HG03175 (cell line): ENCODE data around the gene HSP90B1.

Experiments used
- ATAC-seq: cut with Tn5 transposase; IDR thresholded peaks from one replicate; pipeline ENCODE4 v1.9.1; 2021; ENCODE audit warnings: mild to moderate bottlenecking, moderate library complexity; ENCODE audit not compliant: unreplicated experiment

The HSP90B1 gene

DNA sequence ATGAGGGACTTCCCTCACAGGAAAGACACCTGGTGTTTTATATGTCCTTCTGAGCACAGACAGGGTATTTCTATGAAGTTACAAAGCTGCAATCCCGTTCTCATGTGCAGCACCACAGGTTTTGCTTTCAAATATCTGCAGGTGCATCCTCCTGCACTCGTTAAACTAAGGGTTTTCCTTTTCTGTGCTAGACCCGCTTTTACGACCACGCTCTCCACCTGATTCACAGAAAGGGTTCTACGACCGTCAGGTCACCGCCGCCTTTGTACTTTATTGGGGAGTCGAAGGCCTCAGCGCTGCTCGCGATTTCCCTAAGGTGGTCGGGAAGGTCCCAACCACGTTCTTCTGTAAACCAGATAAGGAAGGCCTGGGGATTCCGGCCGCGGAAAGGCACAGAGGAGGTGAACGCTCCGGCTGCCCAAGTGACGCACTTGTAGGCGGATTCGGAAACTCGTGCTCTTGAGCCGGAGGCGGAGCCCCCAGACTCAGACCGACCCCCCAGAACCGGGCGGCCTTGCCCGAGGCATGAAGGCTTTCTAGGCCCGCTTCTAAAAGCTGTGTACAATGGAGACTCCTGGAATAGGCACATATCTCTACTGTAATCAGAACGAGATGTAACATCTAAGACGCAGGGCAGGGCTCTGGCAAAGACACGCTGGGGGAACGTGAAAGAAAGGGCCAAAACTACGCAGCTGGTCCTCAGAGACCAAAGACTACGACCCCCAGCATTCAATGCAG, 995 bp upstream of the HSP90B1 start:
- ATAC-seq = peak; percentile 25

DNA sequence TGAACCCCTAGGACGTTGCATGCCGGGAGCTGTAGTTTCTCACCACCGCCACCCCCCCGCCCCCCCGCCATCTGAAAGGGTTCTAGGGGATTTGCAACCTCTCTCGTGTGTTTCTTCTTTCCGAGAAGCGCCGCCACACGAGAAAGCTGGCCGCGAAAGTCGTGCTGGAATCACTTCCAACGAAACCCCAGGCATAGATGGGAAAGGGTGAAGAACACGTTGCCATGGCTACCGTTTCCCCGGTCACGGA, 501 bp upstream of the HSP90B1 start:
- no peak for ATAC-seq

DNA sequence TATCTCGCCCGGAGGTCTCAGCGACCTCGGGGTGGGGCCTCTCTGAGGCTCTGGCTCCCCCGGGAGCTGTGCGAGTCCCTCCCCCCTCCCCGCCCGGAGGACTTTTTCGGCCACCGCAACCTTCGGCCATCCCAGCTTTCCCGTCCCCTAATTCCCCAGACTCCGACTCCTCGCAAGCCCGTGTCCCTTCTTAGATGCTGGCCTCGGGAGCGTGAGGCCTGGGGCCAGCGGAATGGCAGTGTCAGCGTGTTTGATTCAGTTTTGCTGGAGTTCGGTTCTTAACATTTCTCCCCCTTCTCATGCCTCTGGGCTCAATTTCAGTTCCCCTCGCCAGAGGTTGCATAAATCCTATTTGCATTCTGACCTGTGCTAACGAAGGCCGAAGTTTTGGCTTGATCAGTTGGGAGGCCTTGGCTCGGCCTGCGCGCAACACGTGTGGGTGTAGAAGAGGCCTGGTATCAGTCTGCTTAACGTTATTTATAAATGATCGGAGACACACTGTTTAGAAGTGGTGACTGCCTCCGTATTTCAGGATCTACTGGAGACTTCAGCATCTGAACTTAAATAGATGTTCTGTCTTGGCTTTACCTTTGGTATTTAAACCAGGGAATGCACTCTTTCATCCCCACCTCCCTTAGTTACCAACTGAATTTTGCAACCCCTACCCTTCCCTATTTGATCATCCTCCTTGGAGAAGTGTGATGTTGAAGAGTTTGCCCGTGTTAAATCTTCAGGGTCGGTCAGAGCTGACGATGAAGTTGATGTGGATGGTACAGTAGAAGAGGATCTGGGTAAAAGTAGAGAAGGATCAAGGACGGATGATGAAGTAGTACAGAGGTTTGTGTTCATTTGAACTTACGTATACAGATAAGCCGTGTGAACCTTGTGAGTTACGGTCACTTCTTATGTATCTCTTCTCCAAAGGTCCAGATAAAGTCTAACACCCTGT, 851 bp downstream of the HSP90B1 start:
- ATAC-seq = no peak

GRCh38 chr12:103933237-103933636, 3.0 kb downstream of the HSP90B1 start:
- ATAC-seq = no peak

DNA sequence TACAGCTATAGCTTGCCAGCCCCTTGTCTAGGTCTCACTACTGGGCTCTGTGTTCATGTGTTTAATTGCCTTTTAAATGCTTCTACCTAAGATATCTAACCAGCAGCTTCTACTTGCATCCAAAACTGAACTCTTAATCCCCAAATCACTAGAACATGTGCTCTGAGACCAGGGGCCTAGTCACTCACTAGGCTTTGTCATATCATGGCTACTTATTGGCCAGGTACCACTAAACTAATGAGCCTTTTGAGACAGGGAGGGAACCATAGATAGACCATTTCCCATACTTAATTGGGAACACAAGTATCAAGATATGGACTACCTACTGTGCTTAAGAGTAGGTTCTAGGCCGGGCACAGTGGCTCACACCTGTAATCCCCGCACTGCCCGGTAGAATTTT, 6.5 kb downstream of the HSP90B1 start:
- ATAC-seq = no peak

GRCh38 chr12:103944964-103945363, 14.8 kb downstream of the HSP90B1 start:
- ATAC-seq = no peak

DNA sequence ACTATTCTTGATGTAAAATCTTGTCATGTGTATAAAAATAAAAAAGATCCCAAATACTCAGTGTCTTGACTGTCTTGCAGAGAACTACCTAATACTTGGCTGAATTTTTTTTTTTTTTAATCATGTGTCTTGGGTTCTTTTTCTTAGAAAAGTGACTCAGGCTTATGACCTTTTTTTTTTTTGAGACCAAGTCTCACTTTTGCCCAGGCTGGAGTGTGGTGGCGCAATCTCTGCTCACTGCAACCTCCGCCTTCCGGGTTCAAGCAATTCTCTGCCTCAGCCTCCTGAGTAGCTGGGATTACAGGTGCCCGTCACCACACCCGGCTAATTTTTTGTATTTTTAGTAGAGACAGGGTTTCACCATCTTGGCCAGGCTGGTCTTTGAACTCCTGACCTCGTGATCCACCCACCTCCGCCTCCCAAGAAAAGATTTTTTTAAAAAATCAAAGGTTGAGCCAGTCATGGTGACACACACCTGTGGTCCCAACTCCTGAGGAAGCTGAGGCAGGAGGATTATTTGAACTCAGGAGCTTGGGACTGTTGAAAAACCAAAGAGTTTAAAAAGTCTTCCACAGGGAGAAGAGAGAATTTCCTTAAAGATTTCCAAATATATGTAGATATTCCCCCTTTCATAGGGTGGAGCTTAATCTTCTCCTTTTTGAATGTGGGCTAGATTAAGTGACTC, 17.8 kb downstream of the HSP90B1 start:
- ATAC-seq = no peak

DNA sequence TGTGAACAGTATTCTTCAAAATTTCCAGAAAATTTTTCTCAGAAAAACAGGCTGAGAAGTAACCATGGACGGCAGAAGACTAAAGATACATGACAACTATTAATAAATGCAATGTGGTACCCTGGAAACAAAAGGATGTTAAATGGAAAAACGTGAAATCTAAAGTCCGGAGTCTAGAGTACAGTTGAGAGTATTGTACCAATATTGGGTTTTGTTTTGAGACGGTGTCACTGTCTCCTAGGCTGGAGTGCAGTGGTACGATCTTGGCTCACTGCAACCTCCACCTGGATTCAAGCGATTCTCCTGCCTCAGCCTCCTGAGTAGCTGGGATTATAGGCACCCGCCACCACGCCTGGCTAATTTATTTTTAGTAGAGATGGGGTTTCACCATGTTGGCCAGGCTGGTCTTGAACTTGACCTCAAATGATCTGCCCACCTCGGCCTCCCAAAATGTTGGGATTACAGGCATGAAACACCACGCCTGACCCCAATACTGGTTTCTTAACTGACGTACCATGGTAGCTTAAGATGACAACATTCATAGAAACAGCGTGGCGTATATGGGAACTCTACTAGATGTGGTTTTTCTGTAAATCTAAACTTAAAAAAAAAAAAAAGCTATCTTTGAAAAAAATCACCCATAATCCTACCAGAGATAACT, 18.7 kb downstream of the HSP90B1 start:
- ATAC-seq = no peak

DNA sequence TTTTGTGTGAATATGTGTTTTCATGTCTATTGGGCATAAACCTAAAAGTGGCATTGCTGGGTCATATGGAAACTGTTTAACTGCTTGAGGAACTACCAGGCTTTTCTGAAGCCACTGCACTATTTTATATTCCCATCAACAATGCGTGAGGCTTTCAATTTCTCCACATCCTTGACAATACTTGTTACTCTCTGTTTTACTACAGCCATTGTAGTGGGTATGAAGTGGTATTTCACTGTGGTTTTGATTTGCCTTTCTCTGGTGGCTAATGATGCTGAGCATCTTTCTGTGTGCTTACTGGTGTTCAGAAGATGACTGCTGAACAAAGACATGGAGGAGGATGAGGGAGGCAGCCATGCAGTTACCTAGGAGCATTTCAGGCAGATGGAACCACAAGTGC, 22.3 kb downstream of the HSP90B1 start:
- no peak for ATAC-seq

GRCh38 chr12:103955811-103956508, 25.8 kb downstream of the HSP90B1 start:
- ATAC-seq = no peak

DNA sequence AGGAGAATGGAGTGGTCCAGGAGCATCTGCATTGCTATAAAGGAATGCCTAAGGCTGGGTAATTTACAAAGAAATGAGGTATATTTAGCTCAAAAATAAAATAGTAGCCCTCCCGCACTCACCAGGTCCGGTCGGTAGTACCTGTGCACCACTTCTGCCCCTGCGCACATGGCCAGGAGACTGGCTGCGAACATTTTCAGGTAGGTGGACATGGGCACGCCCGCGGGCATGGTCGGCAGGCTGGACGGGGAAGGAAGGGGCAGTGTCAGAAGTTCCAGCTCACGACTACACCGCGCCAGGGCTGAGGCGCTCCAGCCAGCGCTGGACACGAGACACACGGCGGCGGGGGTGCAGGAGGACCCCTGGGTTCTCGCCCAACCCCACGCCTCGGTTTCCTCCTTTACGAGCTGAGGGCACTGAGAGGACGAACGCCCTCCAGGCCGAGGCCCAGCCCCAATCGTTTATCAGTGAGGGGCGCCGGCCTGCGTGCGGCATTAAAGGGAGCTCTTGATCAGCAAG, 26.4 kb downstream of the HSP90B1 start:
- no peak for ATAC-seq

DNA sequence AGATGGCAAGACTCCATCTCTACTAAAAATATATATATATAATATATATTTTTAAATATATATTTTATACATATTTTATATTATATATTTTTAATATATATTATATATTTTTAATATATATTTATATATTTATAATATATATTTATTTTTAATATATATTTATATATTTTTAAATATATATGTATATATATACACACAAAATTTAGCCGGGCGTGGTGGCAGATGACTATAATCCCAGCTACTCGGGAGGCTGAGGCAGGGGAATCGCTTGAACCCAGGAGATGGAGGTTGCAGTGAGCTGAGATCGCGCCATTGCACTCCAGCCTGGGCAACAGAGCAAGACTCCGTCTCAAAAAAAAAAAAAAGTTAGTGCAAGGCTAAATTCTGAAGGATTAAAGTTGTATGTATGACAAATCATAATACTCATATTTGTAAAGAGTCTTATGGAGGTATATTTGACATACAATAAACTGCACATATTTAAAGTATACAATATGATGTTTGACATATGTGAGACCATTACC, 27.7 kb downstream of the HSP90B1 start:
- no peak for ATAC-seq

- no peak for ATAC-seq
Measured at GRCh38 chr12:103958621-103959020, 28.4 kb downstream of the HSP90B1 start.

- ATAC-seq = no peak
Measured at GRCh38 chr12:103960616-103961227, 30.5 kb downstream of the HSP90B1 start.

- no peak for ATAC-seq
Measured at GRCh38 chr12:103962493-103962892, 32.3 kb downstream of the HSP90B1 start.

DNA sequence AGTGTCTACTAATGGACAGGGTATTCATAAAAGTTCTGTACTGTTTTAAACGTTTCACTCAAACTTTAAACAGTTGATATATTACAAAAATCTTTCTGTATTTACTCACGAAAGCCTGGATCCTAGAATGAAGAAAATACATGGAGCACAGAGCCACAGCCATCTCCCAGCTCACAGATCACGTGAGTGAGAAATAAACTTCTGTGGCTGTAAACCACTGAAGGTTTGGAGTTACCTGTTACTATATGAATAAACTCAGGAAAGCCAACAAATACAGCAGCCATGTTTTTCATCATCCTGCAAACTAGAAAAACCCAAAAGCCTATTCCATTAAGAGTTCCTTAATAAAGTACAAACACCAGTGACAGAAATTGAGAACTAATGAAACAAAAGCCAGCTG, 34.6 kb downstream of the HSP90B1 start:
- no peak for ATAC-seq

- no peak for ATAC-seq
Measured at GRCh38 chr12:103965255-103965589, 35.0 kb downstream of the HSP90B1 start.

- peak; percentile 97 for ATAC-seq
Measured at GRCh38 chr12:103965590-103966504, 35.6 kb downstream of the HSP90B1 start, which contains the start of gene TDG. Gene TDG, plus strand, starts transcription at chr12:103965872. Its CDS starts 166 bp downstream, at chr12:103966038.

GRCh38 chr12:103966736-103967135, 36.5 kb downstream of the HSP90B1 start:
- no peak for ATAC-seq
